22Rv1 (cell line): ENCODE measurements around the gene PADI3.

Source experiments
- ZFX ChIP-seq: fragments of 450-650 bp; IDR thresholded peaks from 2 replicates; pipeline ENCODE4 v1.6.1; 2017; ENCODE audit warnings: antibody characterized with exemption, borderline replicate concordance
- TF ChIP-seq, protein P1 (sequence below): fragments of 450-650 bp; IDR thresholded peaks from 2 replicates; pipeline ENCODE4 v1.5.1; 2017; ENCODE audit warnings: mild to moderate bottlenecking

- TF ChIP-seq, protein P1, sequence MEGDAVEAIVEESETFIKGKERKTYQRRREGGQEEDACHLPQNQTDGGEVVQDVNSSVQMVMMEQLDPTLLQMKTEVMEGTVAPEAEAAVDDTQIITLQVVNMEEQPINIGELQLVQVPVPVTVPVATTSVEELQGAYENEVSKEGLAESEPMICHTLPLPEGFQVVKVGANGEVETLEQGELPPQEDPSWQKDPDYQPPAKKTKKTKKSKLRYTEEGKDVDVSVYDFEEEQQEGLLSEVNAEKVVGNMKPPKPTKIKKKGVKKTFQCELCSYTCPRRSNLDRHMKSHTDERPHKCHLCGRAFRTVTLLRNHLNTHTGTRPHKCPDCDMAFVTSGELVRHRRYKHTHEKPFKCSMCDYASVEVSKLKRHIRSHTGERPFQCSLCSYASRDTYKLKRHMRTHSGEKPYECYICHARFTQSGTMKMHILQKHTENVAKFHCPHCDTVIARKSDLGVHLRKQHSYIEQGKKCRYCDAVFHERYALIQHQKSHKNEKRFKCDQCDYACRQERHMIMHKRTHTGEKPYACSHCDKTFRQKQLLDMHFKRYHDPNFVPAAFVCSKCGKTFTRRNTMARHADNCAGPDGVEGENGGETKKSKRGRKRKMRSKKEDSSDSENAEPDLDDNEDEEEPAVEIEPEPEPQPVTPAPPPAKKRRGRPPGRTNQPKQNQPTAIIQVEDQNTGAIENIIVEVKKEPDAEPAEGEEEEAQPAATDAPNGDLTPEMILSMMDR: no peak
- no peak for TF ChIP-seq ZFX
Observed at GRCh38 chr1:17207046-17207445, 41.9 kb upstream of the PADI3 start.
